Bronchial epithelial cell (primary cell): ENCODE measurements around the gene KCNA5. TPM values are rescaled to one million over a fixed set of nuclear protein-coding genes. Genes with fewer than 3 reads are reported as not detected.

Experiments
- DNase-seq: peaks from one replicate; pipeline ENCODE4 v3.0.0-alpha.2; 2010; ENCODE audit warnings: low read depth
- FAIRE-seq: peaks from 2 replicates; lab custom pipeline; 2011; peaks lifted over from hg19 to GRCh38; lab: Jason Lieb, UNC
- H3K27me3 ChIP-seq: 2 replicates; pipeline ENCODE4 v1.5.1; 2011; ENCODE audit warnings: low read length; ENCODE audit not compliant: control insufficient read depth, insufficient read depth
- H3K36me3 ChIP-seq: 2 replicates; pipeline ENCODE4 v1.5.1; 2011; ENCODE audit warnings: low read length; ENCODE audit not compliant: control insufficient read depth, insufficient read depth
- H3K4me3 ChIP-seq: 2 replicates; pipeline ENCODE4 v1.5.1; 2011; ENCODE audit warnings: mild to moderate bottlenecking, low read depth, low read length, control low read depth
- total RNA-seq: library from RNA; depleted of rRNA; stranded (reverse); fragments of >200 nt; gene quantifications from 2 replicates; pipeline ENCODE4 v1.2.1, GENCODE V29; 2014
- TF ChIP-seq, protein P1 (sequence below): IDR thresholded peaks from 2 replicates; pipeline ENCODE4 v1.5.1; 2011; ENCODE audit warnings: mild to moderate bottlenecking, moderate library complexity, low read length, control low read depth, inconsistent platforms; ENCODE audit not compliant: insufficient read depth, severe bottlenecking

KCNA5 gene
- total RNA-seq, 1 donor from 2014 or later, result not detected

DNA sequence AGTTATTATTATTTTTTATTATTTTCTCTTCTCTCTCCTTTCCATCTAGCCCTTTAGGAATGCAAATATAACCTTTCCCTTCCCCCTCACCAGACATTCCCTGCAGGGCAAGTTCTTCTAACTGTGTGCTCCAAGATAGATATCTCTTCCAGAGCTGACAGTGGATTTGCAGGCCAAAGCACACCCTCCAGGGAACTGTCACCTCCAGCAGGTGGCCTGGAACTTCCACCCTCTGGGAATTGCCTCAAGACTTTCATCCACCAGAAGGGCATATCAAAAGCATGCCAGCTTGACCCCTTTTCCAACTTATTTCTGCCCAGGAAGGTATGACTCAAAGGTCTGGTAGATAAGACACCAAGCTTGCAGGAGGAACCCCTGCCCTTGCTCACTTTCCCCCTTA lies 13.6 kb upstream of the KCNA5 start:
- no peaks in the 10 kb centered on the region for H3K36me3 ChIP-seq
- FAIRE-seq, result no peak
- no peak for DNase-seq
- TF ChIP-seq, protein P1, sequence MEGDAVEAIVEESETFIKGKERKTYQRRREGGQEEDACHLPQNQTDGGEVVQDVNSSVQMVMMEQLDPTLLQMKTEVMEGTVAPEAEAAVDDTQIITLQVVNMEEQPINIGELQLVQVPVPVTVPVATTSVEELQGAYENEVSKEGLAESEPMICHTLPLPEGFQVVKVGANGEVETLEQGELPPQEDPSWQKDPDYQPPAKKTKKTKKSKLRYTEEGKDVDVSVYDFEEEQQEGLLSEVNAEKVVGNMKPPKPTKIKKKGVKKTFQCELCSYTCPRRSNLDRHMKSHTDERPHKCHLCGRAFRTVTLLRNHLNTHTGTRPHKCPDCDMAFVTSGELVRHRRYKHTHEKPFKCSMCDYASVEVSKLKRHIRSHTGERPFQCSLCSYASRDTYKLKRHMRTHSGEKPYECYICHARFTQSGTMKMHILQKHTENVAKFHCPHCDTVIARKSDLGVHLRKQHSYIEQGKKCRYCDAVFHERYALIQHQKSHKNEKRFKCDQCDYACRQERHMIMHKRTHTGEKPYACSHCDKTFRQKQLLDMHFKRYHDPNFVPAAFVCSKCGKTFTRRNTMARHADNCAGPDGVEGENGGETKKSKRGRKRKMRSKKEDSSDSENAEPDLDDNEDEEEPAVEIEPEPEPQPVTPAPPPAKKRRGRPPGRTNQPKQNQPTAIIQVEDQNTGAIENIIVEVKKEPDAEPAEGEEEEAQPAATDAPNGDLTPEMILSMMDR, result no peak
- no peaks in the 10 kb centered on the region for H3K27me3 ChIP-seq
- H3K4me3 ChIP-seq, result no peak overlapping the region

DNA sequence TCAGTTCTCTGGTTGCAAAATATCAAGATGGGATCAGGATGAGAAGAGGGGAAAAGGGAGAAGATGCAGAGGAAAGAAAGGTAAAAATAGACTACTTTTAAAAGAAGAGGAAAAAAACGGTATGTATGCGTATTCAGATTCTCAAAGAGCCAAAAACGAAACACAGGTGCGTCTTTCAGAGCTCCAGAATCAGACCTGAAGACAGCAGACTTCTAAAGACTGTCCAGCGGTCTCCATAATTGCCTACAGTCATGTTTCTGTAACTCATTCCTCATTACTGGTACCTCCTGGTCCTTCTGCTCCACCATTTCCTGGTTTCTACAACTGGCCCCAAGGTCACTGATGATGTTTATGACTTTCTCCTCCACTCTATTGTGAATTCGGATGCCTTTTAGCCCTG lies 12.4 kb upstream of the KCNA5 start:
- H3K36me3 ChIP-seq, result no peaks in the 10 kb centered on the region
- H3K27me3 ChIP-seq, result no peaks in the 10 kb centered on the region
- DNase-seq, result no peak
- FAIRE-seq, result no peak
- H3K4me3 ChIP-seq, result no peak overlapping the region
- TF ChIP-seq, protein P1, result no peak

DNA sequence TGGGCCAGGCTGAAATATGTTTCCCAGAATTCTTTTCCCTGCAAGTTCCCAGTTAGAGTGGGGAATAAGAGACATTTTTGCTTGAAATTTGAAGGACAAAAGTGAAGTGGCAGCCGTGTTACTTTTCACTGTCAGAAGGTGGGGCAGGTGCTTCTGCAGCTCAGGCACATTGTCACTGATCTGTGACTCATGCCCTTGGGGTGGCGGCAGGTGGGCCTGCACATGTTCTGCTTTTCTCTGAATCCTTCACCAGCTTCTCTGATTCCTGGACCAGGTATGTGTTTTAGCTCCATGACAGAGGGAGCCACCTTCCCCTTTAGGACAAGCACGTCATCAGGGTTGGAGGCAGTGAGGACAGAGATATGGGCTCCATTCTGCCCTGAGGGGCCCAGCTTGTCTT lies 11.7 kb upstream of the KCNA5 start:
- DNase-seq, result no peak
- H3K36me3 ChIP-seq, result no peaks in the 10 kb centered on the region
- H3K4me3 ChIP-seq, result no peak overlapping the region
- FAIRE-seq, result no peak
- TF ChIP-seq, protein P1, result no peak
- no peaks in the 10 kb centered on the region for H3K27me3 ChIP-seq

DNA sequence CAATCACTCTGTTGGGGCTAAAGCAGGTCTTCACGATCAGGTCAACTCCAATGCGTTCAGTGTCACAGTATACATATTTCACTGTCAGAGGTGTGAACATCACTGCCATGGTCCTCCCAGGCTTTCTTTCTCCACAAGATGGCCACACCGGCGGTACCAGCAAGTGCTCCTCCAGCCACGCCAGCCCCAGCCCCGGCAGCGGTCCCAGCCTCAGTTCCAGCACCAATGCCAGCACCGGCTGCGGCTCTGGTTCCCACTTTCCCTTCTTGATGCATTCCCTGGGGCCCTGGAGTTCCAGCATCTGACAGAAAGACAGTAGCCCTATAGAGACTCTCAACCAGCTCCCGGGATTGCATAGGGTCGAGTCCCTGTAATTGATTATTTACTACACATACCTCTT lies 10.9 kb upstream of the KCNA5 start:
- Histone ChIP-seq H3K36me3 (no peaks in the 10 kb centered on the region), H3K4me3 (no peak overlapping the region), H3K27me3 (no peaks in the 10 kb centered on the region)
- FAIRE-seq, result no peak
- DNase-seq, result no peak
- TF ChIP-seq, protein P1, result no peak

DNA sequence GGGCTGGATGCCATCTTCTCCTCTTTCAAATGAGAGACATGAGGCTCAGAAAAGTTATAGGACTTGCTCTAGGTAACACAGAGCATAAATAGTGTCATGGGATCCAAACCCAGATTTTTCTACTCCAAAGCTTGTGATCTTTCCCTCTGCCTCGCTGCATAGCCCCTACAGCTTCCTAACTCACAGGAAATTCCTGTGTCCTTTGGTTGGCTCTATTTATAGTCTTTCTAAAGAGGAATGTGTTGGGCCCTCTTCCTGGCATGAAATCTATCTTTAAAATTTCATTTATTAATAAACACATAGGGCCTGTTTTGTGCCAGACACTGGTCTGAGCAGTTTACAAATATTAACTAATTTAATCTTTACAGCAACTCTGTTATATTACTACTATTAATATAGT lies 9.8 kb upstream of the KCNA5 start:
- TF ChIP-seq, protein P1, result no peak
- no peak overlapping the region for H3K4me3 ChIP-seq
- no peaks in the 10 kb centered on the region for H3K36me3 ChIP-seq
- DNase-seq, result no peak
- no peaks in the 10 kb centered on the region for H3K27me3 ChIP-seq
- no peak for FAIRE-seq

DNA sequence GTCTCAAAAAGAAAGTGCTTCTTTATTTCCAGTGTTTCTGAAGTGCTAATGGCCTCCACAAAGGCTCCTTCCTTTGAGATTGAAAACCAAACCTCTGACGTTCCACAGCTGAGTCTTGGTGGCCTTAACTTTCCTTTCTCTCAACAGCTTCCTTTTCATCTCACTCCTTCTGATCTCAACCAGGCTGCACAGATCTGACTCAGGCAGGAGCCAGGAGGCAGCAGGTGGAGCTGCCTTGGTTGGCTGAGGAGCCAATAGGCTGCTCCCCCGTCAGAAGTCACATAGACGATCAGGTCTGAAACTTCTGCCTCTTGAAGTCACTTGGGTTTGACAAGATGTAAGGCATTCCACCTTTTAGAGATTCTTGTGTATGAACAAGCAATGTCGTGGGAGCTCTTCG lies 9.1 kb upstream of the KCNA5 start:
- Histone ChIP-seq H3K36me3 (no peaks in the 10 kb centered on the region), H3K27me3 (no peaks in the 10 kb centered on the region), H3K4me3 (no peak overlapping the region)
- TF ChIP-seq, protein P1, result no peak
- no peak for DNase-seq
- FAIRE-seq, result no peak
